Caco-2 (cell line): Measurements from ENCODE around the gene NPSR1. TPM values are rescaled to one million over a fixed set of nuclear protein-coding genes. Genes with fewer than 3 reads are reported as not detected.

ENCODE experiments used
- BruUV-seq: library from RNA; stranded (reverse); fragments of 400-500 nt; replicated peaks from 2 replicates; lab custom pipeline; 2021; lab: Mats Ljungman, UMichigan
- CTCF ChIA-PET: fragments of 300-600 bp; sonication (Branson Sonifier 250); formaldehyde crosslinking; loops from one replicate; lab custom pipeline; 2022; ENCODE audit warnings: antibody characterized with exemption; lab: Charles Lee
- POLR2A ChIA-PET: fragments of 300-600 bp; sonication (Branson Sonifier 250); formaldehyde crosslinking; loops from one replicate; lab custom pipeline; 2022; ENCODE audit warnings: antibody characterized with exemption; lab: Charles Lee
- DNase-seq, 2 experiments: peaks; one replicate each; pipeline versions ENCODE4 v3.0.0 to v3.0.0-alpha.2; 2020 to 2022
- H3K27me3 ChIP-seq: replicated peaks from 2 replicates; pipeline ENCODE4 v1.6.0; 2011; ENCODE audit warnings: low read length; ENCODE audit not compliant: control insufficient read depth, insufficient read depth
- H3K36me3 ChIP-seq: 2 replicates; pipeline ENCODE4 v1.5.1; 2011; ENCODE audit warnings: low read length; ENCODE audit not compliant: control insufficient read depth, insufficient read depth
- H3K4me1 ChIP-seq: fragments of 250-450 bp; sonication (Bioruptor Pico); 2 replicates; pipeline ENCODE4 v1.5.1; 2020; ENCODE audit warnings: mild to moderate bottlenecking
- H3K4me3 ChIP-seq: 2 replicates; pipeline ENCODE4 v1.5.1; 2011; ENCODE audit warnings: low read depth, mild to moderate bottlenecking, control low read depth, low read length
- H3K9me3 ChIP-seq: fragments of 250-450 bp; sonication (Bioruptor Pico); 2 replicates; pipeline ENCODE4 v1.5.1; 2020; ENCODE audit warnings: mild to moderate bottlenecking, moderate library complexity
- H3K27ac Mint-ChIP-seq: one replicate; pipeline ENCODE4 v1.8.0; 2022; ENCODE audit warnings: mixed read lengths; ENCODE audit not compliant: unreplicated experiment
- H3K27me3 Mint-ChIP-seq: one replicate; pipeline ENCODE4 v1.8.0; 2022; ENCODE audit warnings: mixed read lengths; ENCODE audit not compliant: insufficient read depth, unreplicated experiment
- H3K36me3 Mint-ChIP-seq: one replicate; pipeline ENCODE4 v1.8.0; 2022; ENCODE audit warnings: mild to moderate bottlenecking, mixed read lengths; ENCODE audit not compliant: insufficient read depth, unreplicated experiment
- H3K4me1 Mint-ChIP-seq: one replicate; pipeline ENCODE4 v1.8.0; 2022; ENCODE audit warnings: low read depth, mixed read lengths; ENCODE audit not compliant: unreplicated experiment
- H3K4me3 Mint-ChIP-seq: one replicate; pipeline ENCODE4 v1.8.0; 2022; ENCODE audit warnings: mild to moderate bottlenecking, moderate library complexity, mixed read lengths; ENCODE audit not compliant: unreplicated experiment
- H3K9me3 Mint-ChIP-seq: one replicate; pipeline ENCODE4 v1.8.0; 2022; ENCODE audit warnings: mixed read lengths; ENCODE audit not compliant: unreplicated experiment
- CTCF ChIP-seq, 2 experiments: fragments of 200-600 bp in 1 of 2; IDR thresholded peaks; 1 replicate in 1 of 2; 2 replicates in 1 of 2; pipeline versions ENCODE4 v1.5.1 to v1.8.0; 2011 to 2022; ENCODE audit warnings: antibody characterized with exemption in 1 of 2, control low read depth in 1 of 2, inconsistent platforms in 1 of 2, low read depth in 1 of 2, low read length in 1 of 2, mild to moderate bottlenecking in 1 of 2, moderate library complexity in 1 of 2; ENCODE audit not compliant: insufficient read depth in 1 of 2, severe bottlenecking in 1 of 2, unreplicated experiment in 1 of 2
- intact Hi-C: fragments of 100-400 bp; cut with micrococcal nuclease; formaldehyde crosslinking; loops from one replicate; pipeline ENCODE4 v1.10.0; 2022; ENCODE audit not compliant: unreplicated experiment
- total RNA-seq: library from RNA; stranded (reverse); gene quantifications from 2 replicates; pipeline ENCODE4 v1.2.3, GENCODE V29; 2022

Gene NPSR1
- total RNA-seq, 1 experiment from 2014 or later, result not detected

GRCh38 chr7:34728156-34728555 is 70.1 kb downstream of the NPSR1 start:
- no TSS peak for BruUV-seq
- Histone ChIP-seq H3K9me3 (no peaks in the 10 kb centered on the region), H3K4me1 (peaks cover 14% of the 10 kb centered on the region), H3K27me3 (no peaks in the 10 kb centered on the region), H3K4me3 (no peak overlapping the region), H3K36me3 (no peaks in the 10 kb centered on the region)
- Mint-ChIP-seq H3K27me3 (no peaks in the 10 kb centered on the region), H3K36me3 (no peaks in the 10 kb centered on the region), H3K9me3 (no peaks in the 10 kb centered on the region), H3K4me1 (no peaks in the 10 kb centered on the region), H3K27ac (no peak overlapping the region), H3K4me3 (no peak overlapping the region)
- no peak for TF ChIP-seq CTCF (IDR thresholded peaks at IDR 0.05; ENCODE audit: insufficient read depth in 1 of 2, low read depth in 1 of 2, low read length in 1 of 2, severe bottlenecking in 1 of 2, unreplicated experiment in 1 of 2)
- CTCF ChIA-PET, result interaction anchor here (0.6 kb wide), 1 partner anchor 123 kb away, joined by 3 read pairs; no protein-coding TSS in a partner anchor
- no peak for DNase-seq
- POLR2A ChIA-PET, result no interaction called here
- intact Hi-C loops, result no loop called here

- Mint-ChIP-seq H3K9me3 (no peaks in the 10 kb centered on the region), H3K27ac (no peak overlapping the region), H3K4me1 (no peaks in the 10 kb centered on the region), H3K4me3 (no peak overlapping the region), H3K36me3 (no peaks in the 10 kb centered on the region), H3K27me3 (no peaks in the 10 kb centered on the region)
- Histone ChIP-seq H3K9me3 (no peaks in the 10 kb centered on the region), H3K36me3 (no peaks in the 10 kb centered on the region), H3K27me3 (no peaks in the 10 kb centered on the region), H3K4me3 (no peak overlapping the region), H3K4me1 (no peaks in the 10 kb centered on the region)
- no peak for TF ChIP-seq CTCF (IDR thresholded peaks at IDR 0.05; ENCODE audit: insufficient read depth in 1 of 2, low read depth in 1 of 2, low read length in 1 of 2, severe bottlenecking in 1 of 2, unreplicated experiment in 1 of 2)
- BruUV-seq, result no TSS peak
- intact Hi-C loops, result no loop called here
- ChIA-PET CTCF (no interaction called here), POLR2A (no interaction called here)
- no peak for DNase-seq
Measured at GRCh38 chr7:34734771-34735170, 76.8 kb downstream of the NPSR1 start.

- no peak for DNase-seq
- Histone ChIP-seq H3K4me1 (no peaks in the 10 kb centered on the region), H3K9me3 (no peaks in the 10 kb centered on the region), H3K27me3 (no peaks in the 10 kb centered on the region), H3K36me3 (no peaks in the 10 kb centered on the region), H3K4me3 (no peak overlapping the region)
- Mint-ChIP-seq H3K4me1 (no peaks in the 10 kb centered on the region), H3K9me3 (no peaks in the 10 kb centered on the region), H3K27me3 (no peaks in the 10 kb centered on the region), H3K36me3 (no peaks in the 10 kb centered on the region), H3K27ac (no peak overlapping the region), H3K4me3 (no peak overlapping the region)
- no TSS peak for BruUV-seq
- POLR2A ChIA-PET, result no interaction called here
- TF ChIP-seq CTCF (IDR thresholded peaks at IDR 0.05; ENCODE audit: insufficient read depth in 1 of 2, low read depth in 1 of 2, low read length in 1 of 2, severe bottlenecking in 1 of 2, unreplicated experiment in 1 of 2), result no peak
- CTCF ChIA-PET, result no interaction called here
- intact Hi-C loops, result no loop called here
Measured at GRCh38 chr7:34735526-34735925, 77.5 kb downstream of the NPSR1 start.
